NK-92 treated with Interleukin-12 subunit alpha and Interleukin-12 subunit beta, amount 100 ng/mL, for 24 hours (cell line): ENCODE measurements around the gene GLIS1.

Experiments used
- DNase-seq: peaks from one replicate; lab custom pipeline; 2025; lab: John Stamatoyannopoulos, UW

GLIS1 gene

GRCh38 chr1:53617851-53618499 lies 121.0 kb downstream of the GLIS1 start:
- no peak for DNase-seq

GRCh38 chr1:53617382-53617781 lies 121.6 kb downstream of the GLIS1 start:
- no peak for DNase-seq

GRCh38 chr1:53616927-53617326 lies 122.0 kb downstream of the GLIS1 start:
- no peak for DNase-seq

- no peak for DNase-seq
Measured at GRCh38 chr1:53616511-53616910, 122.5 kb downstream of the GLIS1 start.

GRCh38 chr1:53615101-53615500 lies 123.9 kb downstream of the GLIS1 start:
- no peak for DNase-seq

GRCh38 chr1:53614231-53615021 lies 124.5 kb downstream of the GLIS1 start:
- no peak for DNase-seq

- no peak for DNase-seq
Measured at GRCh38 chr1:53608676-53609075, 130.3 kb downstream of the GLIS1 start.

- DNase-seq, result no peak
Measured at GRCh38 chr1:53608071-53608470, 130.9 kb downstream of the GLIS1 start.

GRCh38 chr1:53606651-53607051 lies 132.3 kb downstream of the GLIS1 start:
- no peak for DNase-seq

GRCh38 chr1:53606197-53606596 lies 132.8 kb downstream of the GLIS1 start:
- DNase-seq, result no peak

GRCh38 chr1:53605181-53605580 lies 133.8 kb downstream of the GLIS1 start:
- DNase-seq, result no peak

GRCh38 chr1:53604291-53604919 lies 134.6 kb downstream of the GLIS1 start:
- DNase-seq, result no peak

GRCh38 chr1:53603431-53603830 lies 135.5 kb downstream of the GLIS1 start:
- DNase-seq, result no peak

- DNase-seq, result no peak
Measured at GRCh38 chr1:53601867-53602775, 136.8 kb downstream of the GLIS1 start.

GRCh38 chr1:53601031-53601745 lies 137.8 kb downstream of the GLIS1 start:
- DNase-seq, result no peak

GRCh38 chr1:53600561-53600960 lies 138.4 kb downstream of the GLIS1 start:
- peak; percentile 77 for DNase-seq

- DNase-seq, result no peak
Measured at GRCh38 chr1:53600001-53600400, 139.0 kb downstream of the GLIS1 start.

- DNase-seq, result no peak
Measured at GRCh38 chr1:53599481-53599880, 139.5 kb downstream of the GLIS1 start.

GRCh38 chr1:53598966-53599365 lies 140.0 kb downstream of the GLIS1 start:
- DNase-seq, result no peak

- DNase-seq, result no peak
Measured at GRCh38 chr1:53595906-53596305, 143.1 kb downstream of the GLIS1 start.

GRCh38 chr1:53594391-53595180 lies 144.4 kb downstream of the GLIS1 start:
- DNase-seq, result no peak
